Ovary (tissue), 9 donors: ENCODE measurements around the gene PHACTR1. TPM values are rescaled to one million over a fixed set of nuclear protein-coding genes. Genes with fewer than 3 reads are reported as not detected.

Source experiments
- DNase-seq, 5 donors: peaks; one replicate each; pipeline ENCODE4 v3.0.0-alpha.2; 2019 to 2020
- H3K27ac ChIP-seq, 2 donors: fragments of 200-600 bp; one replicate each; pipeline versions ENCODE4 v1.5.1 to v1.8.0; 2019 to 2022
- H3K27me3 ChIP-seq: fragments of 200-600 bp; one replicate; pipeline ENCODE4 v1.8.0; 2022
- H3K36me3 ChIP-seq: fragments of 200-600 bp; sonication (generic); one replicate; pipeline ENCODE4 v1.5.1; 2019
- H3K4me1 ChIP-seq: one replicate; pipeline ENCODE4 v1.8.1; 2013; ENCODE audit warnings: mild to moderate bottlenecking, moderate library complexity; ENCODE audit not compliant: insufficient read depth
- H3K4me3 ChIP-seq: fragments of 200-600 bp; sonication (generic); one replicate; pipeline ENCODE4 v1.5.1; 2017
- H3K9me3 ChIP-seq, 2 donors: fragments of 200-600 bp in 1 of 2; sonication (generic) in 1 of 2; one replicate each; pipeline versions ENCODE4 v1.5.1 to v1.8.1; 2013 to 2019; ENCODE audit warnings: mild to moderate bottlenecking in 1 of 2, moderate library complexity in 1 of 2
- EP300 ChIP-seq: sonication (generic); formaldehyde crosslinking; IDR thresholded peaks from one replicate; pipeline ENCODE4 v1.6.1; 2017; ENCODE audit warnings: antibody characterized with exemption
- POLR2A ChIP-seq: fragments of 450-650 bp; IDR thresholded peaks from one replicate; pipeline ENCODE4 v1.6.1; 2017; ENCODE audit warnings: antibody characterized with exemption, mild to moderate bottlenecking, moderate library complexity
- WGBS, 3 donors: extraction: QIAGEN DNeasy Blood & Tissue Kit in 1 of 3; methylation state at CpG; one replicate each; pipeline versions ENCODE4 v1.1.5 to v1.1.7; 2013 to 2017; 5-methylcytosine and 5-hydroxymethylcytosine counted together
- intact Hi-C, 4 donors: fragments of 100-400 bp; cut with DNase I; formaldehyde crosslinking; loops; one replicate each; pipeline versions ENCODE4 v1.11.0 to v1.15.1; 2022 to 2023
- polyA plus RNA-seq, 2 donors: library from polyadenylated mRNA; stranded (reverse); fragments of 200-250 nt in 1 of 2; fragments of 350-450 nt in 1 of 2; fragmentation: Illumina TruSeq in 1 of 2; extraction: RNeasy Lipid Tissue Mini Kit (QIAGEN cat#74804) in 1 of 2; gene quantifications; one replicate each; pipeline ENCODE4 v1.2.3, GENCODE V29; 2013 to 2014
- total RNA-seq, 7 donors: library from RNA; depleted of rRNA in 2 of 7; stranded (reverse); fragments of >200 nt in 2 of 7; fragmentation: NEBNext Ultra II Directional in 3 of 7; extraction: Animal tissue kit (Norgen Biotek cat#: 25700) in 3 of 7; gene quantifications; one replicate each; pipeline versions ENCODE4 v1.1.0 to v1.2.4, GENCODE V29; 2016 to 2023
- TF ChIP-seq, protein P1 (sequence below), 3 donors: fragments of 450-650 bp in 2 of 3; fragments of 200-600 bp in 1 of 3; IDR thresholded peaks; one replicate each; pipeline versions ENCODE4 v1.5.1 to v1.8.0; 2016 to 2022; ENCODE audit warnings: antibody characterized with exemption in 3 of 3, mild to moderate bottlenecking in 1 of 3
- donor health status: DM: no; HTN: no; CAD: no; lungs with moderate emphysema.
- donor health status: DM: no; HTN: no; CAD: no.
- donor health status: Bipolar disorder and iron deficiency.
- donor health status: DM: yes; HTN: yes; CAD: no.
- donor health status: DM: no; HTN: no; CAD: no.
- donor health status: DM: yes; HTN: yes; CAD: no.

Gene PHACTR1
- total and polyA plus RNA-seq, 9 donors, result 0.48 to 10.9 (median 3.7) TPM

DNA sequence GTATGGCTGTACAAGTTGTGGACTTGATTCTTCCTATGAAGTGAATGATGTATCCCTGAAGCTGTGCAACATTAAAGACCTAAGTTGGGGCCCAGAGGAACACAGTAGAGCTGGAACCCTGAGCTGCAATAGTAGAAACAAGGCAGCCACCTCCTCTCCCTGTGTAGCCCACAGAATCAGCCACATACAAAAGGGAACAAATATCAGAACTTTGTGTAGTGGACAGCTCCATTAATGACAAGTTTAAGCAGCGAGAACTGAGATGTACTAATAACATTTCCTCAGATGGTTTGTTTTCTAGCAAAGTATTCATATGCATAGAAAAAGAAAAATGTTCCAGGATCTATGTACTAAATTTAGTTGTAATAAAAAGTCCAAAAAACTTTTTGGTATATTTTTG, 19.2 kb downstream of the PHACTR1 start:
- Histone ChIP-seq H3K9me3 (no peaks in the 10 kb centered on the region), H3K4me3 (no peak overlapping the region), H3K4me1 (no peaks in the 10 kb centered on the region), H3K27me3 (no peaks in the 10 kb centered on the region), H3K27ac (no peak overlapping the region), H3K36me3 (no peaks in the 10 kb centered on the region)
- no peak for TF ChIP-seq EP300
- DNase-seq, result no peak
- 1 to 6% (median 2%) methylated on average over 1 of the region's 1 CpG for WGBS, 3 donors
- intact Hi-C loops, result no loop called here

- no peaks in the 10 kb centered on the region for H3K36me3 ChIP-seq
- intact Hi-C loops, result no loop called here
- 6 to 13% (median 8%) methylated on average over 2 of the region's 2 CpGs for WGBS, 3 donors
- no peaks in the 10 kb centered on the region for H3K27me3 ChIP-seq
- H3K9me3 ChIP-seq, result peaks cover 0 to 2% of the 10 kb centered on the region in 2 donors
- no peak overlapping the region for H3K27ac ChIP-seq
- DNase-seq, result no peak
- TF ChIP-seq, protein P1, sequence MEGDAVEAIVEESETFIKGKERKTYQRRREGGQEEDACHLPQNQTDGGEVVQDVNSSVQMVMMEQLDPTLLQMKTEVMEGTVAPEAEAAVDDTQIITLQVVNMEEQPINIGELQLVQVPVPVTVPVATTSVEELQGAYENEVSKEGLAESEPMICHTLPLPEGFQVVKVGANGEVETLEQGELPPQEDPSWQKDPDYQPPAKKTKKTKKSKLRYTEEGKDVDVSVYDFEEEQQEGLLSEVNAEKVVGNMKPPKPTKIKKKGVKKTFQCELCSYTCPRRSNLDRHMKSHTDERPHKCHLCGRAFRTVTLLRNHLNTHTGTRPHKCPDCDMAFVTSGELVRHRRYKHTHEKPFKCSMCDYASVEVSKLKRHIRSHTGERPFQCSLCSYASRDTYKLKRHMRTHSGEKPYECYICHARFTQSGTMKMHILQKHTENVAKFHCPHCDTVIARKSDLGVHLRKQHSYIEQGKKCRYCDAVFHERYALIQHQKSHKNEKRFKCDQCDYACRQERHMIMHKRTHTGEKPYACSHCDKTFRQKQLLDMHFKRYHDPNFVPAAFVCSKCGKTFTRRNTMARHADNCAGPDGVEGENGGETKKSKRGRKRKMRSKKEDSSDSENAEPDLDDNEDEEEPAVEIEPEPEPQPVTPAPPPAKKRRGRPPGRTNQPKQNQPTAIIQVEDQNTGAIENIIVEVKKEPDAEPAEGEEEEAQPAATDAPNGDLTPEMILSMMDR (IDR thresholded peaks at IDR 0.05), result no peak
- TF ChIP-seq EP300, result no peak
- no peak for TF ChIP-seq POLR2A
- H3K4me1 ChIP-seq, result no peaks in the 10 kb centered on the region
- no peak overlapping the region for H3K4me3 ChIP-seq
These were observed 31.8 kb downstream of the PHACTR1 start for GRCh38 chr6:12748411-12748810.

DNA sequence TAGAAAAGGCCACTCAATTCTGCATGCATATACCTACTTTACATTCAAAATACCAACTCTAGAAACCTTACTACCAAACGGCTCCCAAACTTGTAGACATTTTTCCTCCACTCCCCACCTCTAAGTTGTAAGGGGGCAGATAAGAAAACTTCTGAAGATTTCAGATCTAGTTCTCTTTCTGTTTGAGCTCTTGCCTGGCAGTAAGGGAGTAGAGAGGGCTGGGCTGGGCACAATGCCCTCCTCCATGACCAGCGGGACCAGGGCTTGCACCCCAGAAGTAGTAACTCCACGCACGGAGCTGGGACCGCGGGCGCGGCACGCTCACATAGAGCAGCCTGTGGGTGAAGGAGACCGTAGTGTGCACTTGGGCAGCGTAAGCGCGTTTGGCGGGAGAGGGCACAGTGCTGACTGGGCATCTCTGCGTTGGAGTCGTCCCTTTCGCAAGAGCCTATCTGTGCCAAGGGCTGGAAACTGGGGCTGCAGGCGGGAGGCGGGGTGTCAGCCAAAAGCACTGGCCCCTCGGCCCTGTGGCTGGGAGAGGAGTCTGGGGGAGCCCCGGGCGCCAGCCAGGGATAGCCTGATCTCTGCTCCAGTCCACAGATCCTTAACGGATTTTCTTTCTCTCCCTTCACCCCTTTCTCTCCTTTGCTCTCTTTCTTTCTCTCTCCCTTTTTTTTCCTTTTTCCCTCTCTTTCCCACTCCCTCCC, 32.4 kb downstream of the PHACTR1 start:
- 1 to 3% (median 2%) methylated on average over 21 to 23 of the region's 23 CpGs for WGBS, 3 donors
- Histone ChIP-seq H3K4me3 (no peak overlapping the region), H3K27ac (no peak overlapping the region), H3K36me3 (no peaks in the 10 kb centered on the region), H3K9me3 (peaks cover 0 to 2% of the 10 kb centered on the region in 2 donors), H3K27me3 (no peaks in the 10 kb centered on the region), H3K4me1 (no peaks in the 10 kb centered on the region)
- intact Hi-C loops, result no loop called here
- no peak for DNase-seq
- TF ChIP-seq POLR2A (no peak), EP300 (no peak)
- TF ChIP-seq, protein P1 (IDR thresholded peaks at IDR 0.05), result no peak

DNA sequence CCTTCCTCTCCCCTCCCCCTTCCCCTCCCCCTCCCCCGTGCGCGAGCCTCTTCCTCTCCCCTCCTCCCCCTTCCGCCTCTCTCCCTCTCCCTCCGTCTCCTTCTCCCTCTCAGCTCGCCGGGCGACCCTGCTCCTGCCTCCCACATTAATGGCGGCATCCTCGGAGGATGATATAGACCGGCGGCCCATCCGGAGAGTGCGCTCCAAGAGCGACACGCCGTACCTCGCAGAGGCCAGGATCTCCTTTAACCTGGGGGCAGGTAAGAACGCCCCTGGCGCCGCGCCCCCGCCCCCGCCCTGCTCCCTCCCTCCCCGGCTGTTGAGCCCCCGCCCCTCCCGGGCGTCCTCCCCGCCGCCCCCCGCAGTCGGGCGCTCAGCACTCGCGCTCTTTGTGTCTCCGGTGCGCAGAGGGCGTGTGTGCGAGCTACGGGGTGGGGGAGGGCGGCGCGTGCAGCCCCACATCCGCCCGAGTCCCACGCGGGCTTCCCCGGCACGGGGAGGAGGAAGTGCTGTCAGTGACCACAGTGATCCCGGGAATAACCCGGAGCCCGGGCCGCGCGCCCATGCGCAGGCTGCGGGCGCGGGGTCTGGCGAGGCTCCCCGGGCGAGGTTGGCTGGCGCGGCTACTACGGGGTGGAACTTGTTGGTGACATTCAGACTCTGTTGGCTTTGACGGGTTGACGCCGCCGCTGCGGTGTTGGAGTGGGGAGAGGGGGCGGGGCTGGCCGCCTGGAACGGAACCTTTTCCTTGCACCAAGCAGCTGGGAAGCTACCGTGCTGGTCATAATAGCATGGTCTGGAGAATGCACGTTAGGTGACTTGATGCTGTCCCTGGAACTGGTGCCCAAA, 33.2 kb downstream of the PHACTR1 start:
- Histone ChIP-seq H3K4me1 (no peaks in the 10 kb centered on the region), H3K36me3 (no peaks in the 10 kb centered on the region), H3K4me3 (no peak overlapping the region), H3K27me3 (no peaks in the 10 kb centered on the region), H3K9me3 (peaks cover 0 to 2% of the 10 kb centered on the region in 2 donors), H3K27ac (no peak overlapping the region)
- intact Hi-C loops, result no loop called here
- WGBS, 3 donors, result 1 to 2% (median 1%) methylated on average over 43 to 75 of the region's 75 CpGs
- TF ChIP-seq POLR2A, result no peak
- TF ChIP-seq EP300, result no peak
- TF ChIP-seq, protein P1 (IDR thresholded peaks at IDR 0.05), result no peak
- DNase-seq, result no peak

GRCh38 chr6:12750416-12750815, 33.8 kb downstream of the PHACTR1 start:
- peaks cover 0 to 2% of the 10 kb centered on the region in 2 donors for H3K9me3 ChIP-seq
- no peaks in the 10 kb centered on the region for H3K4me1 ChIP-seq
- intact Hi-C loops, result no loop called here
- WGBS, 3 donors, result 14 to 16% (median 15%) methylated on average over 4 of the region's 4 CpGs
- TF ChIP-seq POLR2A (no peak), EP300 (no peak)
- TF ChIP-seq, protein P1 (IDR thresholded peaks at IDR 0.05), result no peak
- no peaks in the 10 kb centered on the region for H3K27me3 ChIP-seq
- no peak overlapping the region for H3K27ac ChIP-seq
- no peak for DNase-seq
- no peaks in the 10 kb centered on the region for H3K36me3 ChIP-seq
- no peak overlapping the region for H3K4me3 ChIP-seq
